Renal cortex interstitium (tissue), 11 donors: ENCODE data around the gene NYNRIN. TPM values are rescaled to one million over a fixed set of nuclear protein-coding genes. Genes with fewer than 3 reads are reported as not detected.
"Not testable (repeated sequence)": the region's sequence is repeated elsewhere in the genome, so short reads cannot be mapped to it uniquely, and the experiment has no call there.

ENCODE experiments used
- DNase-seq, 11 donors: peaks; one replicate each; pipeline ENCODE4 v3.0.0-alpha.2; 2013; ENCODE audit warnings: low read depth in 9 of 11, low spot score in 4 of 11; ENCODE audit errors: extremely low read depth in 1 of 11
- polyA plus RNA-seq, 3 donors: library from polyadenylated mRNA; unstranded; fragments of 120-200 nt; gene quantifications; one replicate each; pipeline ENCODE4 v1.2.1, GENCODE V29; 2013; ENCODE audit not compliant: insufficient read length in 3 of 3

NYNRIN gene
- polyA plus RNA-seq, 3 donors = 47.5 to 60.0 (median 47.8) TPM

- no peak for DNase-seq
Measured at GRCh38 chr14:24385524-24385923, 13.3 kb upstream of the NYNRIN start.

- no peak for DNase-seq
Measured at GRCh38 chr14:24387009-24387345, 11.8 kb upstream of the NYNRIN start.

- not testable (repeated sequence) for DNase-seq
Measured at GRCh38 chr14:24387579-24387978, 11.2 kb upstream of the NYNRIN start.

- no peak for DNase-seq
Measured at GRCh38 chr14:24388474-24389179, 10.2 kb upstream of the NYNRIN start.

- DNase-seq = no peak
Measured at GRCh38 chr14:24389226-24389848, 9.5 kb upstream of the NYNRIN start.

- DNase-seq = no peak
Measured at GRCh38 chr14:24390701-24391468, 7.9 kb upstream of the NYNRIN start.

GRCh38 chr14:24392325-24393091, 6.3 kb upstream of the NYNRIN start:
- DNase-seq = no peak

- no peak for DNase-seq
Measured at GRCh38 chr14:24394275-24394674, 4.5 kb upstream of the NYNRIN start.

GRCh38 chr14:24395609-24396582, 2.9 kb upstream of the NYNRIN start:
- DNase-seq = no peak

- DNase-seq = no peak
Measured at GRCh38 chr14:24397639-24398292, 1.0 kb upstream of the NYNRIN start.

- DNase-seq = peak; percentile 59 to 86 (median 74)
Measured at GRCh38 chr14:24398293-24398652, 530 bp upstream of the NYNRIN start.

- DNase-seq = no peak
Measured at GRCh38 chr14:24399447-24399822, 632 bp downstream of the NYNRIN start.

- DNase-seq = no peak
Measured at GRCh38 chr14:24399999-24400718, 1.4 kb downstream of the NYNRIN start.

GRCh38 chr14:24401810-24402702, 3.3 kb downstream of the NYNRIN start:
- no peak for DNase-seq

GRCh38 chr14:24403294-24403998, 4.6 kb downstream of the NYNRIN start:
- peak in 1 of 11 donors; percentile 31 for DNase-seq

GRCh38 chr14:24404814-24405213, 6.0 kb downstream of the NYNRIN start:
- no peak for DNase-seq
